ENCODE results near the gene ATXN7L1. TPM values are rescaled to one million over a fixed set of nuclear protein-coding genes. Genes with fewer than 3 reads are reported as not detected.

Gene ATXN7L1
- total and polyA plus RNA-seq, 4 donors: 7.1 to 11.0 (median 8.5) TPM

- Histone ChIP-seq H3K4me3 (ENCODE audit: low read depth, low read length) (no peak overlapping the region), H3K36me3 (ENCODE audit: control insufficient read depth, insufficient read depth, low read length) (no peaks in the 10 kb centered on the region), H3K4me1 (ENCODE audit: control insufficient read depth, insufficient read depth, low read length) (no peaks in the 10 kb centered on the region), H3K27ac (ENCODE audit: low read depth, low read length) (no peak overlapping the region), H3K27me3 (ENCODE audit: control insufficient read depth, insufficient read depth, low read length) (no peaks in the 10 kb centered on the region), H3K9me3 (ENCODE audit: control insufficient read depth, insufficient read depth, low read length) (no peaks in the 10 kb centered on the region)
- no peak for DNase-seq (ENCODE audit: low read depth in 4 of 6, low spot score in 6 of 6)
- WGBS (ENCODE audit: insufficient coverage): 90% methylated on average over 5 of the region's 10 CpGs
Measured at GRCh38 chr7:105866102-105866801, 10.1 kb downstream of the ATXN7L1 start.

DNA sequence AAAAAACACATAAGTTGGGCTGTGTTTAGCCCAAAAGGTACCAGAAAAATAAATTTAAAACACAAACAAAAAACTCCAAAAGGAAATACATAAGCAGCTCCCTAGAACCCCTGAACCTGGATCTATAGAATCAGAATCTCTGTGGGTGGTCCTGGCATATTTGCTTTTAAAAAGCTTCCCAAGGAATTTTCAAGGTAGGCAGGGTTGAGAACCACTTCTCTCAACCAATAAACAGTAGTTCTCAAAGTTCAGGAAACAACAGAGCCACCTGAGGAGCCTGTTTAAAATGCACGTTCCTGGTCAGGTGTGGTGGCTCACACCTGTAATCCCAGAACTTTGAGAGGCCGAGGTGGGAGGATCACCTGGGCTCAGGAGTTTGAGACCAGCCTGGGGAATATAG, 12.5 kb downstream of the ATXN7L1 start:
- Histone ChIP-seq H3K4me1 (ENCODE audit: control insufficient read depth, insufficient read depth, low read length) (peaks cover 5% of the 10 kb centered on the region), H3K4me3 (ENCODE audit: low read depth, low read length) (no peak overlapping the region), H3K36me3 (ENCODE audit: control insufficient read depth, insufficient read depth, low read length) (no peaks in the 10 kb centered on the region), H3K27ac (ENCODE audit: low read depth, low read length) (no peak overlapping the region), H3K9me3 (ENCODE audit: control insufficient read depth, insufficient read depth, low read length) (no peaks in the 10 kb centered on the region), H3K27me3 (ENCODE audit: control insufficient read depth, insufficient read depth, low read length) (no peaks in the 10 kb centered on the region)
- WGBS (ENCODE audit: insufficient coverage): 100% methylated on average over 2 of the region's 2 CpGs
- no peak for DNase-seq (ENCODE audit: low read depth in 4 of 6, low spot score in 6 of 6)

DNA sequence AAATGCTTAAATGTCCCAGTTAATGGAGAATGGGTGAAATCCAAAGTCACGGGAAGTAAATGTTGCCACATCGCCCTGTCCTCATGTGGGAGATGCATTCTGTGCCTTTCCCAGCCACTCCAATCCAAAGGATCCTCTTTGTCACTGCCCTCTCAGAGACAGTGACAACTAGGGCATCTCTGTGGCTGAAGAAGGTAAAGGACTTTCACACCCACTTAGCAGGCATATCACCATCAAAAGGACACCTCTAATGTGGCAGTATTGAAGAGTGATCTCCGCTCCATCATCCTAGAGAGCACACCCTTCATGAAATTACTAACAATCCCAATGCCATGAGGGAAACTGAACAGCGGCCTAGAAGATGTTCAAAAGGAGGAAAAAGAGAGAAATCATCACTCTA, 13.6 kb downstream of the ATXN7L1 start:
- H3K9me3 ChIP-seq (ENCODE audit: control insufficient read depth, insufficient read depth, low read length): no peaks in the 10 kb centered on the region
- whole genome bisulfite sequencing (ENCODE audit: insufficient coverage): no CpG with 5 or more reads among the region's 4 CpGs
- no peaks in the 10 kb centered on the region for H3K27me3 ChIP-seq (ENCODE audit: control insufficient read depth, insufficient read depth, low read length)
- no peak overlapping the region for H3K4me3 ChIP-seq (ENCODE audit: low read depth, low read length)
- no peak overlapping the region for H3K27ac ChIP-seq (ENCODE audit: low read depth, low read length)
- no peak for DNase-seq (ENCODE audit: low read depth in 4 of 6, low spot score in 6 of 6)
- no peaks in the 10 kb centered on the region for H3K36me3 ChIP-seq (ENCODE audit: control insufficient read depth, insufficient read depth, low read length)
- peaks cover 5% of the 10 kb centered on the region for H3K4me1 ChIP-seq (ENCODE audit: control insufficient read depth, insufficient read depth, low read length)

DNA sequence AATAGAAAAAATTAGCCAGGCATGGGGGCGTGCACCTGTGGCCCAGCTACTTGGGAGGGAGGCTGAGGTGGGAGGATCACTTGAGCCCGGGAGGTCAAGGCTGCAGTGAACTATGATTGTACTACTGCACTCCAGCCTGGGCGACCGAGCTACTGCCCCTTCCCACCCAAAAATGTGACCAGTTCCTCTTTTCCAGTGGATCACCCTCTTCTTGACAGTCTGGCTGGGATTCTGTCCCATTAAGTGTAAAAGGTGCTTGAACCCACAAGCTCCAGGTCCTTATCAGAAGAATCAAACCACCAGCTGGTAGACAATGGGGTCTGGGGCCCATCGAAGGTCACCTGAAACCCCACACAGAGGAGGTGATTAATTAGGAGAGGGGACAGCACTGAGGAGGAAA, 14.1 kb downstream of the ATXN7L1 start:
- H3K36me3 ChIP-seq (ENCODE audit: control insufficient read depth, insufficient read depth, low read length): no peaks in the 10 kb centered on the region
- no peaks in the 10 kb centered on the region for H3K9me3 ChIP-seq (ENCODE audit: control insufficient read depth, insufficient read depth, low read length)
- no peak for DNase-seq (ENCODE audit: low read depth in 4 of 6, low spot score in 6 of 6)
- H3K4me1 ChIP-seq (ENCODE audit: control insufficient read depth, insufficient read depth, low read length): peaks cover 5% of the 10 kb centered on the region
- WGBS (ENCODE audit: insufficient coverage): 100% methylated on average over 2 of the region's 5 CpGs
- no peaks in the 10 kb centered on the region for H3K27me3 ChIP-seq (ENCODE audit: control insufficient read depth, insufficient read depth, low read length)
- H3K4me3 ChIP-seq (ENCODE audit: low read depth, low read length): no peak overlapping the region
- H3K27ac ChIP-seq (ENCODE audit: low read depth, low read length): no peak overlapping the region

DNA sequence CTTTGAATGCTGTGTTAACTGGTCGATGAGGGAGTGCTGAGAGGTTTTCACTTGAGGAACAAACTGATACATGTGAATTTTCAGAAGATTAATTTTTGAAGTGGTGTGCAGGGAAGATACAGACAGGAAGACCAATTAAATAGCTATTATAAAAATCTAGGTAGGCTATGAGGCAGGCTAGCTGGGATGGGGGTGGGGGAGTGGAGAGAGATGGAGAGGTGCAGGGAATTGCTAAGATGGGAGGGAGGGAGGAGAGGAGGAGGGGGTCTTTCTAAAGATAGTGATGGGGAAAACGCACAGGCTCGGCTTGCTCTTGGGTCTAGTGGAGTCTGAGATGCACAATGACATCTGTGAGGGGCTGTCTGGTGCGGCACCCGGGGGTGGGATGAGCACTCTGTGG, 15.2 kb downstream of the ATXN7L1 start:
- no peaks in the 10 kb centered on the region for H3K36me3 ChIP-seq (ENCODE audit: control insufficient read depth, insufficient read depth, low read length)
- WGBS (ENCODE audit: insufficient coverage): 39% methylated on average over 5 of the region's 5 CpGs
- H3K4me3 ChIP-seq (ENCODE audit: low read depth, low read length): no peak overlapping the region
- peak in 1 of 6 donors; percentile 57 for DNase-seq (ENCODE audit: low read depth in 4 of 6, low spot score in 6 of 6)
- no peak overlapping the region for H3K27ac ChIP-seq (ENCODE audit: low read depth, low read length)
- H3K9me3 ChIP-seq (ENCODE audit: control insufficient read depth, insufficient read depth, low read length): no peaks in the 10 kb centered on the region
- H3K4me1 ChIP-seq (ENCODE audit: control insufficient read depth, insufficient read depth, low read length): peaks cover 5% of the 10 kb centered on the region
- H3K27me3 ChIP-seq (ENCODE audit: control insufficient read depth, insufficient read depth, low read length): no peaks in the 10 kb centered on the region

GRCh38 chr7:105860793-105861192, 15.6 kb downstream of the ATXN7L1 start:
- no peaks in the 10 kb centered on the region for H3K9me3 ChIP-seq (ENCODE audit: control insufficient read depth, insufficient read depth, low read length)
- no peak overlapping the region for H3K27ac ChIP-seq (ENCODE audit: low read depth, low read length)
- DNase-seq (ENCODE audit: low read depth in 4 of 6, low spot score in 6 of 6): no peak
- H3K4me3 ChIP-seq (ENCODE audit: low read depth, low read length): no peak overlapping the region
- H3K36me3 ChIP-seq (ENCODE audit: control insufficient read depth, insufficient read depth, low read length): no peaks in the 10 kb centered on the region
- WGBS (ENCODE audit: insufficient coverage): 94% methylated on average over 7 of the region's 8 CpGs
- peaks cover 5% of the 10 kb centered on the region for H3K4me1 ChIP-seq (ENCODE audit: control insufficient read depth, insufficient read depth, low read length)
- H3K27me3 ChIP-seq (ENCODE audit: control insufficient read depth, insufficient read depth, low read length): no peaks in the 10 kb centered on the region

- H3K36me3 ChIP-seq (ENCODE audit: control insufficient read depth, insufficient read depth, low read length): no peaks in the 10 kb centered on the region
- no peaks in the 10 kb centered on the region for H3K9me3 ChIP-seq (ENCODE audit: control insufficient read depth, insufficient read depth, low read length)
- no peak for DNase-seq (ENCODE audit: low read depth in 4 of 6, low spot score in 6 of 6)
- H3K27ac ChIP-seq (ENCODE audit: low read depth, low read length): no peak overlapping the region
- no peaks in the 10 kb centered on the region for H3K27me3 ChIP-seq (ENCODE audit: control insufficient read depth, insufficient read depth, low read length)
- no peak overlapping the region for H3K4me3 ChIP-seq (ENCODE audit: low read depth, low read length)
- peaks cover 16% of the 10 kb centered on the region for H3K4me1 ChIP-seq (ENCODE audit: control insufficient read depth, insufficient read depth, low read length)
- WGBS (ENCODE audit: insufficient coverage): 71% methylated on average over 1 of the region's 2 CpGs
Measured at GRCh38 chr7:105857009-105857952, 19.1 kb downstream of the ATXN7L1 start.

DNA sequence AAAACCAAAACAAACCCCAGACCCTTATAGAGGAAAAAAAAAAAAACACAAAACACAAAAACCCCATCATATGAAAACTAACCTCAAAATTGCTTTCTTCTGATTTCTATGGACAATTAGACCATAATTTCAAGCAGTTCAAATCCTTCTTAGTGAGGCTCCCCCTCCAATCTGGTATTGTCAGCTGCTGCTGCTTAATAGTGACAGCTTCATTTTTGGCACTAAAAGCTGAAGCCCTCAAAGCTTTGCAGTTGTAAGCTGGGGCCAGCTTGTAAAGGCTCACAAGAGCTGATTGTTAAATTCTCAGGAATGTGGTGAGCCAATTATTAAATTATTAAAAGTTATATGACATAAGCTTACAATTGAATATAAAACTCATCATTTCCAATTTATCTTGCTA, 21.9 kb downstream of the ATXN7L1 start:
- H3K4me1 ChIP-seq (ENCODE audit: control insufficient read depth, insufficient read depth, low read length): peaks cover 12% of the 10 kb centered on the region
- H3K9me3 ChIP-seq (ENCODE audit: control insufficient read depth, insufficient read depth, low read length): no peaks in the 10 kb centered on the region
- peak in 2 of 6 donors; percentile 54 to 61 for DNase-seq (ENCODE audit: low read depth in 4 of 6, low spot score in 6 of 6)
- H3K27me3 ChIP-seq (ENCODE audit: control insufficient read depth, insufficient read depth, low read length): peaks cover 4% of the 10 kb centered on the region
- no peak overlapping the region for H3K4me3 ChIP-seq (ENCODE audit: low read depth, low read length)
- no peaks in the 10 kb centered on the region for H3K36me3 ChIP-seq (ENCODE audit: control insufficient read depth, insufficient read depth, low read length)
- H3K27ac ChIP-seq (ENCODE audit: low read depth, low read length): peak overlapping the region; percentile 65

DNA sequence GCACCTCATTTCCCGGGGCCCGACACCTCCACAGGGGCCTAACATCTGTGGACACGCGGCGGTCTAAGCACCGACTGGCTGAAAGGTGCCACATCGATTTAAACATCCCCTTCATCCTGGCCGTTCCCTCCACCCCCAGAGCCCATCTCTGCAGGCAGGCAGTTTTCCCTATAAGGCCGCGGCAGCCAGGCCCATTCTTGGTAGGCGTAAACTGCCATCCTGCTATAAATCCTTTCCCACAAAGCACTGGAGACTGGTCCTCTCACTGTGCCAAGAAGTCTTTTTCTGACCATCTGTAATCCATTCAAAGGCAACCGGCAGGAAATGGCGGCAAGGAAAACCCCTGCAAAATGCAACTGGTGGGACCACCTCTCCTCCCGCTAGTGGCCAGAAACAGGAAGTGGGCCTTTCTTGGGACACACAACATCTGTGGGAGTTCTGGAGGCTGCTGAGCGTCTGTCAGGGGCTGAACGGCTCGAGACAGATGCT, 22.4 kb downstream of the ATXN7L1 start:
- no peaks in the 10 kb centered on the region for H3K9me3 ChIP-seq (ENCODE audit: control insufficient read depth, insufficient read depth, low read length)
- no peaks in the 10 kb centered on the region for H3K36me3 ChIP-seq (ENCODE audit: control insufficient read depth, insufficient read depth, low read length)
- peaks cover 4% of the 10 kb centered on the region for H3K27me3 ChIP-seq (ENCODE audit: control insufficient read depth, insufficient read depth, low read length)
- H3K27ac ChIP-seq (ENCODE audit: low read depth, low read length): peak overlapping the region; percentile 65
- peak in 4 of 6 donors; percentile 68 to 90 (median 78) for DNase-seq (ENCODE audit: low read depth in 4 of 6, low spot score in 6 of 6)
- no peak overlapping the region for H3K4me3 ChIP-seq (ENCODE audit: low read depth, low read length)
- peaks cover 12% of the 10 kb centered on the region for H3K4me1 ChIP-seq (ENCODE audit: control insufficient read depth, insufficient read depth, low read length)
- 11% methylated on average over 14 of the region's 17 CpGs for WGBS (ENCODE audit: insufficient coverage)

Data from spinal cord (tissue), 10 donors.